Activated T-cell treated with anti-CD3 and anti-CD28 coated beads, Interleukin-2, amount 50 U/mL, for 24 hours (primary cell): ENCODE results near the gene CD34.

ENCODE experiments used
- DNase-seq: peaks from one replicate; pipeline ENCODE4 v3.0.0-alpha.2; 2020
- H3K27ac Mint-ChIP-seq: 2 replicates; pipeline ENCODE4 v1.8.0; 2020; ENCODE audit warnings: mild to moderate bottlenecking, mixed read lengths
- H3K27me3 Mint-ChIP-seq: 2 replicates; pipeline ENCODE4 v1.8.0; 2020; ENCODE audit warnings: mixed read lengths
- H3K36me3 Mint-ChIP-seq: 2 replicates; pipeline ENCODE4 v1.8.0; 2020; ENCODE audit warnings: low read depth, mixed read lengths
- H3K4me1 Mint-ChIP-seq: 2 replicates; pipeline ENCODE4 v1.8.0; 2020; ENCODE audit warnings: low read depth, mixed read lengths
- H3K4me3 Mint-ChIP-seq: 2 replicates; pipeline ENCODE4 v1.8.0; 2020; ENCODE audit warnings: mild to moderate bottlenecking, moderate library complexity, mixed read lengths
- H3K9me3 Mint-ChIP-seq: 2 replicates; pipeline ENCODE4 v1.8.0; 2020; ENCODE audit warnings: mixed read lengths

Gene CD34

DNA sequence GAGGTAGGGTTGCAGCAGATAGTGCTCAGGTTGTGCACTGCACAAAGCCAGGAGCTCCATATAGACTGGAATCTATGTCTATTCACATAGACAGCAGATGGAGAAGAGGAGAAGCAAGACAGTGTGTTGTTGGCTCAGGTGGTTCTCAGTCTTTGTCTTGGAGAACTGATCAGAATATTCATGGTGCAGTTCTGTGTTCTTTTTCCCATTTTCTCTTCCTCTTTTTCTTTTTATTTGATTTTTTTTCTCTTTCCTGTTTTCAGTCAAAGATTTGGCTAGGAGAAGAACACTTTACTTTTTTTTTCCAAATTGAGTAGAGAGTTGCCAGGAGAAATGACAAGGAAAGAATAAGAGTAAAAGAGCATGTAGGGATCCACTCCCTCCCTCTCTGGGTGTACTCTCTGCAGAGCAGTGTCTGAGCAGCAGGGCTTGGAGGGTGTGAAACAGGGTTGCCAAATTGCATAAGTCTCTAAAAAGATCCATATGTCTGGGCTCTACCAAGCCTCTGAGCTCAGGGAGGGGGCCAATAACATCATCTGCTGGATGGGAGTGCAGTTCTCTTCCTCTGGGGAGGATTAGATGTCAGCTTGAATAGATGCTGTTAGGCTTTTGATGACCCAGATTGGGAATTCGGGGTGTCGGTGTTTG, 8.7 kb upstream of the CD34 start:
- Mint-ChIP-seq H3K27me3 (peaks cover 54% of the 10 kb centered on the region), H3K27ac (no peak overlapping the region), H3K36me3 (no peaks in the 10 kb centered on the region), H3K4me3 (no peak overlapping the region), H3K9me3 (no peaks in the 10 kb centered on the region), H3K4me1 (no peaks in the 10 kb centered on the region)
- no peak for DNase-seq

DNA sequence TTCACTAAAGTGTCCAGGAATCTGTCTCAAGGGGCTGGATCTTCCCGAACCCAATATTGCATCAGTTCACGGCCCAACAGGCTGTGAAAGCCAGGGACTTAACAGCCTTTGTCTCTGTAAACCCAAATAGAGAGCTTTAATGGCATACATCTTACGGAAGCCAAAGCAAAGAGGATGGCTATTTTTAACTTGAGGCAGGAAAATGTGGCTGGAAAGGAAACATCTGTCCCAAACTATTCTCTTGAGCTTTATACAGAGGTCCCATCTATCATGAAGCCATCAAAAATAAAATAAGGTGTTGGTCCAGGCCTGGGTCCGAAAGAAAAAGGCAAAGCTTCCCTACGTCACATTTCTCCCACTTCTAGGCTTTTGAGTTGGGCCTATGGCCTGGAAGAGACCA, 7.7 kb upstream of the CD34 start:
- H3K27ac Mint-ChIP-seq = no peak overlapping the region
- no peaks in the 10 kb centered on the region for H3K4me1 Mint-ChIP-seq
- DNase-seq = no peak
- no peaks in the 10 kb centered on the region for H3K9me3 Mint-ChIP-seq
- peaks cover 54% of the 10 kb centered on the region for H3K27me3 Mint-ChIP-seq
- no peaks in the 10 kb centered on the region for H3K36me3 Mint-ChIP-seq
- H3K4me3 Mint-ChIP-seq = no peak overlapping the region

- Mint-ChIP-seq H3K27ac (no peak overlapping the region), H3K9me3 (no peaks in the 10 kb centered on the region), H3K4me3 (no peak overlapping the region), H3K36me3 (no peaks in the 10 kb centered on the region), H3K27me3 (peaks cover 53% of the 10 kb centered on the region), H3K4me1 (no peaks in the 10 kb centered on the region)
- DNase-seq = no peak
Observed at GRCh38 chr1:207918011-207918410, 7.1 kb upstream of the CD34 start.

DNA sequence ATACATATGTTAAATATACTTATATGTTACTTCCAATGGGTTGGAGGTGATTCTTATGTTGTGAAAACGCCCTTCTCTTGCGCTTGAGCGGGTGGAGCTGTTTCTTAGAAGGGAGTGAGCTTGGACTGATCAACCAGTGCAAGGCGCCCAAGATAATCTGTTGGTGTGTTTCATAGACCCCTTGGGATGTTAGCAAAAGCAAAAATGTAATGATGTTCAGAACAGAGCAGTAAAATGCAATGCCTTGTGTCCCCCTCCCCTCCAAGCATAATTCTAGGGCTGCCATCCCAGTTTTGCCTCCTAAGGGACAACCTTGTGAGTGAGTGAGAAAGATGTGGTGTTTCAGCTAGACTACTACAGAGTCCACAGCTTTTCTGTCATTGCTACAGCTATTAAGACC, 6.2 kb upstream of the CD34 start:
- no peak for DNase-seq

GRCh38 chr1:207913951-207914350, 3.0 kb upstream of the CD34 start:
- no peak for DNase-seq
- no peaks in the 10 kb centered on the region for H3K9me3 Mint-ChIP-seq

More for the DNA sequence above, 6.2 kb upstream of the CD34 start:
- Mint-ChIP-seq H3K27ac (no peak overlapping the region), H3K9me3 (no peaks in the 10 kb centered on the region), H3K27me3 (peaks cover 56% of the 10 kb centered on the region), H3K36me3 (no peaks in the 10 kb centered on the region), H3K4me3 (no peak overlapping the region), H3K4me1 (no peaks in the 10 kb centered on the region)

GRCh38 chr1:207911856-207912760, 1.2 kb upstream of the CD34 start:
- Mint-ChIP-seq H3K4me1 (peaks cover 13% of the 10 kb centered on the region), H3K36me3 (no peaks in the 10 kb centered on the region), H3K27ac (no peak overlapping the region), H3K9me3 (no peaks in the 10 kb centered on the region), H3K4me3 (peak overlapping the region; percentile 7), H3K27me3 (peaks cover 67% of the 10 kb centered on the region)
- DNase-seq = no peak

More at GRCh38 chr1:207913951-207914350, 3.0 kb upstream of the CD34 start:
- Mint-ChIP-seq H3K27me3 (peaks cover 64% of the 10 kb centered on the region), H3K27ac (no peak overlapping the region), H3K4me3 (no peak overlapping the region), H3K36me3 (no peaks in the 10 kb centered on the region), H3K4me1 (peaks cover 13% of the 10 kb centered on the region)

GRCh38 chr1:207909687-207910086, 1.2 kb downstream of the CD34 start:
- Mint-ChIP-seq H3K4me3 (no peak overlapping the region), H3K9me3 (no peaks in the 10 kb centered on the region), H3K36me3 (no peaks in the 10 kb centered on the region), H3K4me1 (peaks cover 13% of the 10 kb centered on the region), H3K27me3 (peaks cover 61% of the 10 kb centered on the region), H3K27ac (no peak overlapping the region)
- no peak for DNase-seq

GRCh38 chr1:207908107-207908734, 2.7 kb downstream of the CD34 start:
- Mint-ChIP-seq H3K4me3 (no peak overlapping the region), H3K4me1 (peaks cover 25% of the 10 kb centered on the region), H3K9me3 (no peaks in the 10 kb centered on the region), H3K27ac (no peak overlapping the region), H3K27me3 (peaks cover 50% of the 10 kb centered on the region), H3K36me3 (no peaks in the 10 kb centered on the region)
- no peak for DNase-seq

DNA sequence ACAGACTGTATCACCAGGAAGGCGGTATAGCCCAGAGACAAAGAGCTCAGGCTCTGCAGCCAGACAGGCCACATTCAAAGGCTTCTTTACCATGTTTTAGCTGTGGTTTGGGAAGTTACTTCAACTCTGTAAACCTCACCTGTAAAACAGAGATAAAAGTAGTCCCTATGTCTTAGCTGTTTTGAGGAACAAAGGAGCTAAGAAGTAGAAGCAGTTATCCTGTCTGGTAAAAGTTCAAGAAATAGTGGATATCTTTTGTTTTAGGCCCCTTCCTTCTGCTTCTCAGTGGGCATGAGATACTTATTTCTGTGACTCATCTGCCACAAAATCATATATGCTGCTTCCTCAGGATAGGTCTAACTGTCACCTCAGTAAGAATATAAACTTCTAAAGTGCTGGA, 6.5 kb downstream of the CD34 start:
- no peak for DNase-seq
- H3K4me1 Mint-ChIP-seq = peaks cover 12% of the 10 kb centered on the region
- H3K4me3 Mint-ChIP-seq = no peak overlapping the region
- H3K9me3 Mint-ChIP-seq = no peaks in the 10 kb centered on the region
- H3K36me3 Mint-ChIP-seq = no peaks in the 10 kb centered on the region
- H3K27me3 Mint-ChIP-seq = peaks cover 12% of the 10 kb centered on the region
- H3K27ac Mint-ChIP-seq = no peak overlapping the region

- Mint-ChIP-seq H3K36me3 (no peaks in the 10 kb centered on the region), H3K9me3 (no peaks in the 10 kb centered on the region), H3K4me1 (peaks cover 12% of the 10 kb centered on the region), H3K27me3 (peaks cover 6% of the 10 kb centered on the region), H3K4me3 (no peak overlapping the region), H3K27ac (no peak overlapping the region)
- no peak for DNase-seq
Observed at GRCh38 chr1:207903767-207904166, 7.2 kb downstream of the CD34 start.

GRCh38 chr1:207903053-207903452, 7.9 kb downstream of the CD34 start:
- H3K27me3 Mint-ChIP-seq = no peaks in the 10 kb centered on the region
- H3K36me3 Mint-ChIP-seq = no peaks in the 10 kb centered on the region
- DNase-seq = no peak
- H3K4me3 Mint-ChIP-seq = no peak overlapping the region
- H3K27ac Mint-ChIP-seq = no peak overlapping the region
- peaks cover 12% of the 10 kb centered on the region for H3K4me1 Mint-ChIP-seq
- no peaks in the 10 kb centered on the region for H3K9me3 Mint-ChIP-seq

- H3K27me3 Mint-ChIP-seq = no peaks in the 10 kb centered on the region
- H3K9me3 Mint-ChIP-seq = no peaks in the 10 kb centered on the region
- peaks cover 12% of the 10 kb centered on the region for H3K4me1 Mint-ChIP-seq
Observed at GRCh38 chr1:207902566-207902965, 8.4 kb downstream of the CD34 start.

GRCh38 chr1:207901041-207901653, 9.8 kb downstream of the CD34 start:
- H3K4me1 Mint-ChIP-seq = peaks cover 12% of the 10 kb centered on the region

More at GRCh38 chr1:207902566-207902965, 8.4 kb downstream of the CD34 start:
- no peak overlapping the region for H3K27ac Mint-ChIP-seq
- no peaks in the 10 kb centered on the region for H3K36me3 Mint-ChIP-seq
- no peak for DNase-seq
- H3K4me3 Mint-ChIP-seq = no peak overlapping the region

DNA sequence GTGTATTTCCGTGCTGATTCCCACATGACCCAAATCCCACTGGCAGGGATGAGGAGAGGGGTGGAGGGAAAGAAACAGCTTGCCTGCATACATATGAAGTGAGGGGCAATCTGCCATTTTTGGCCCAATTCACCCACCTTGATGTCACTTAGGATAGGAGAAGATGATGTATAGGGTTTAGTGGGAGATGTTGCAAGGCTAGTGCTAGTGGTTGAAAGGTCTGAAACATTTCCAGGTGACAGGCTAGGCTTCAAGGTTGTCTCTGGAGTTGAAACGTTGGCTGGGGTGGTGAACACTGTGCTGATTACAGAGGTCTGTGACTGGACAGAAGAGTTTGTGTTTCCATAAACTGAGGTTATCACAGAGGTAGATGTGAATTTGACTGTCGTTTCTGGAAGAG, 12.1 kb downstream of the CD34 start:
- Mint-ChIP-seq H3K27me3 (no peaks in the 10 kb centered on the region), H3K4me3 (no peak overlapping the region), H3K36me3 (no peaks in the 10 kb centered on the region), H3K27ac (no peak overlapping the region), H3K9me3 (no peaks in the 10 kb centered on the region), H3K4me1 (peaks cover 5% of the 10 kb centered on the region)
- DNase-seq = no peak

More at GRCh38 chr1:207901041-207901653, 9.8 kb downstream of the CD34 start:
- Mint-ChIP-seq H3K36me3 (no peaks in the 10 kb centered on the region), H3K27ac (no peak overlapping the region), H3K4me3 (no peak overlapping the region), H3K27me3 (no peaks in the 10 kb centered on the region), H3K9me3 (no peaks in the 10 kb centered on the region)
- DNase-seq = no peak
